Breast epithelium (tissue), 3 donors: ENCODE measurements around the gene TCEAL1.
"Not testable (repeated sequence)": the region's sequence is repeated elsewhere in the genome, so short reads cannot be mapped to it uniquely, and the experiment has no call there.

Source experiments
- POLR2A ChIP-seq: fragments of 450-650 bp; IDR thresholded peaks from one replicate; pipeline ENCODE4 v1.6.1; 2016; ENCODE audit warnings: antibody characterized with exemption, mild to moderate bottlenecking, moderate library complexity
- POLR2AphosphoS5 ChIP-seq, 3 donors: sonication (generic); formaldehyde crosslinking; IDR thresholded peaks; one replicate each; pipeline ENCODE4 v1.6.1; 2017; ENCODE audit warnings: antibody characterized with exemption in 3 of 3
- TF ChIP-seq, protein P1 (sequence below), 3 donors: fragments of 450-650 bp; IDR thresholded peaks; one replicate each; pipeline ENCODE4 v1.5.1; 2016 to 2017; ENCODE audit warnings: antibody characterized with exemption in 3 of 3, mild to moderate bottlenecking in 3 of 3, moderate library complexity in 3 of 3

DNA sequence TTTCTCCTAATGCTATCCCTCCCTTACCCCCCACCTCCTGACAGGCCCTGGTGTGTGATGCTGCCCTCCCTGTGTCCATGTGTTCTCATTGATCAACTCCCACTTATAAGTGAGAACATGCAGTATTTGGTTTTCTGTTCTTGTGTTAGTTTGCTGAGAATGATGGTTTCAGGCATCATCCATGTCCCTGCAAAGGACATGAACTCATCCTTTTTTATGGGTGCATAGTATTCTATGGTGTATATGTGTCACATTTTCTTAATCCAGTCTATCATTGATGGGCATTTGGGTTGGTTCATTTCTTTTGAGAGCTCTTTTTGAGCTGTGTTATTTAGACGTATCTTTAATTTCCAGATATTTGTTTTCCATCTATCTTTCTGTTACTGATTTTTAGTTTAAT is 36.5 kb upstream of the TCEAL1 start:
- TF ChIP-seq POLR2A; POLR2AphosphoS5 (IDR thresholded peaks at IDR 0.05): not testable (repeated sequence)
- TF ChIP-seq, protein P1, sequence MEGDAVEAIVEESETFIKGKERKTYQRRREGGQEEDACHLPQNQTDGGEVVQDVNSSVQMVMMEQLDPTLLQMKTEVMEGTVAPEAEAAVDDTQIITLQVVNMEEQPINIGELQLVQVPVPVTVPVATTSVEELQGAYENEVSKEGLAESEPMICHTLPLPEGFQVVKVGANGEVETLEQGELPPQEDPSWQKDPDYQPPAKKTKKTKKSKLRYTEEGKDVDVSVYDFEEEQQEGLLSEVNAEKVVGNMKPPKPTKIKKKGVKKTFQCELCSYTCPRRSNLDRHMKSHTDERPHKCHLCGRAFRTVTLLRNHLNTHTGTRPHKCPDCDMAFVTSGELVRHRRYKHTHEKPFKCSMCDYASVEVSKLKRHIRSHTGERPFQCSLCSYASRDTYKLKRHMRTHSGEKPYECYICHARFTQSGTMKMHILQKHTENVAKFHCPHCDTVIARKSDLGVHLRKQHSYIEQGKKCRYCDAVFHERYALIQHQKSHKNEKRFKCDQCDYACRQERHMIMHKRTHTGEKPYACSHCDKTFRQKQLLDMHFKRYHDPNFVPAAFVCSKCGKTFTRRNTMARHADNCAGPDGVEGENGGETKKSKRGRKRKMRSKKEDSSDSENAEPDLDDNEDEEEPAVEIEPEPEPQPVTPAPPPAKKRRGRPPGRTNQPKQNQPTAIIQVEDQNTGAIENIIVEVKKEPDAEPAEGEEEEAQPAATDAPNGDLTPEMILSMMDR (IDR thresholded peaks at IDR 0.05), result not testable (repeated sequence)
